HCT116 (cell line): ENCODE data around the gene FRY. TPM values are rescaled to one million over a fixed set of nuclear protein-coding genes. Genes with fewer than 3 reads are reported as not detected.

Experiments
- ATAC-seq: fragments of 200-7000 bp; cut with Tn5 transposase; 2 replicates; pipeline ENCODE4 v1.9.1; 2020; ENCODE audit warnings: mild to moderate bottlenecking, moderate library complexity
- BruUV-seq: library from RNA; stranded (reverse); fragments of 400-500 nt; replicated peaks from 2 replicates; lab custom pipeline; 2021; lab: Mats Ljungman, UMichigan
- CTCF ChIA-PET: fragments of 300-600 bp; sonication (Branson Sonifier 250); formaldehyde crosslinking; loops from one replicate; lab custom pipeline; 2021; ENCODE audit warnings: antibody characterized with exemption; lab: Charles Lee
- POLR2A ChIA-PET: fragments of 300-600, 350-600 bp; sonication (Branson Sonifier 250); formaldehyde crosslinking; loops from one replicate; lab custom pipeline; 2021; ENCODE audit warnings: antibody characterized with exemption; lab: Charles Lee
- RAD21 ChIA-PET, 2 experiments: fragments of 300-600 bp; sonication (Branson Sonifier 250); formaldehyde crosslinking; loops; one replicate each; lab custom pipeline; 2023; ENCODE audit warnings: low total read pairs in 2 of 2; ENCODE audit not compliant: uncharacterized antibody in 2 of 2, unreplicated experiment in 2 of 2, low non-redundant PET in 1 of 2; lab: Charles Lee
- DNase-seq: peaks from one replicate; pipeline ENCODE4 v3.0.0-alpha.2; 2010; ENCODE audit warnings: low read depth, low spot score
- H2AFZ ChIP-seq: fragments of 200-600 bp; shearing (Covaris generic), sonication (generic); 2 replicates; pipeline ENCODE4 v1.6.1; 2017; ENCODE audit warnings: low read depth, mixed run types, mixed read lengths, antibody characterized with exemption, low read length; ENCODE audit not compliant: poor library complexity, severe bottlenecking
- H3K27ac ChIP-seq: 2 replicates; pipeline ENCODE4 v1.5.1; 2012; ENCODE audit warnings: low read depth, low read length
- H3K27me3 ChIP-seq: fragments of 200-600 bp; sonication (generic); 2 replicates; pipeline ENCODE4 v1.6.1; 2016; ENCODE audit warnings: mixed run types, low read length, mixed read lengths; ENCODE audit not compliant: insufficient read depth
- H3K36me3 ChIP-seq, 2 experiments: fragments of 200-500 bp in 1 of 2; fragments of 200-600 bp in 1 of 2; sonication (Bioruptor generic) in 1 of 2; sonication (generic) in 1 of 2; 2 replicates each; pipeline versions ENCODE4 v1.5.1 to v1.6.1; 2014 to 2016; ENCODE audit warnings: low read length in 2 of 2, inconsistent platforms in 1 of 2, mixed read lengths in 1 of 2, mixed run types in 1 of 2; ENCODE audit not compliant: insufficient read depth in 2 of 2, control insufficient read depth in 1 of 2
- H3K4me1 ChIP-seq, 2 experiments: fragments of 200-600 bp in 1 of 2; sonication (generic) in 1 of 2; 2 replicates each; pipeline versions ENCODE4 v1.5.1 to v1.6.1; 2012 to 2017; ENCODE audit warnings: low read length in 2 of 2, inconsistent platforms in 1 of 2, mild to moderate bottlenecking in 1 of 2, mixed read lengths in 1 of 2, mixed run types in 1 of 2, moderate library complexity in 1 of 2; ENCODE audit not compliant: insufficient read depth in 2 of 2, control insufficient read depth in 1 of 2
- H3K4me2 ChIP-seq: fragments of 200-600 bp; sonication (generic); 2 replicates; pipeline ENCODE4 v1.6.1; 2017; ENCODE audit warnings: mixed run types, low read length, mixed read lengths
- H3K4me3 ChIP-seq, 2 experiments: fragments of 200-600 bp in 1 of 2; sonication (generic) in 1 of 2; replicated peaks in 1 of 2; 2 replicates each; pipeline ENCODE4 v1.5.1; 2011 to 2016; ENCODE audit warnings: low read length in 2 of 2, control low read depth in 1 of 2, low read depth in 1 of 2, mild to moderate bottlenecking in 1 of 2, mixed read lengths in 1 of 2, mixed run types in 1 of 2
- H3K79me2 ChIP-seq: fragments of 200-600 bp; sonication (generic); 2 replicates; pipeline ENCODE4 v1.6.1; 2017; ENCODE audit warnings: mild to moderate bottlenecking, mixed run types, low read length, moderate library complexity, mixed read lengths; ENCODE audit not compliant: insufficient read depth
- H3K9ac ChIP-seq: fragments of 200-600 bp; sonication (generic); 2 replicates; pipeline ENCODE4 v1.6.1; 2016; ENCODE audit warnings: low read length, mixed read lengths
- H3K9me2 ChIP-seq: fragments of 200-600 bp; sonication (generic), shearing (Covaris generic); 2 replicates; pipeline ENCODE4 v1.6.1; 2017; ENCODE audit warnings: mixed run types, mild to moderate bottlenecking, moderate library complexity; ENCODE audit not compliant: insufficient read depth
- H3K9me3 ChIP-seq, 2 experiments: fragments of 200-500 bp in 1 of 2; fragments of 200-600 bp in 1 of 2; sonication (Bioruptor generic) in 1 of 2; sonication (generic) in 1 of 2; 2 replicates each; pipeline ENCODE4 v1.6.1; 2014 to 2017; ENCODE audit warnings: low read length in 2 of 2, mixed read lengths in 2 of 2, inconsistent platforms in 1 of 2, low read depth in 1 of 2, mild to moderate bottlenecking in 1 of 2, mixed run types in 1 of 2, moderate library complexity in 1 of 2; ENCODE audit not compliant: control insufficient read depth in 1 of 2, insufficient read depth in 1 of 2
- H4K20me1 ChIP-seq: fragments of 200-600 bp; sonication (generic), shearing (Covaris generic); 2 replicates; pipeline ENCODE4 v1.6.1; 2017; ENCODE audit warnings: mixed run types, mild to moderate bottlenecking, moderate library complexity; ENCODE audit not compliant: insufficient read depth
- ATF3 ChIP-seq: IDR thresholded peaks from 2 replicates; pipeline ENCODE4 v1.6.1; 2012
- CTCF ChIP-seq, 3 experiments: fragments of 200-600 bp in 1 of 3; sonication (generic) in 1 of 3; IDR thresholded peaks in 2 of 3; conservative IDR thresholded peaks in 1 of 3; 2 replicates each; pipeline ENCODE4 v1.5.1; 2012 to 2017; ENCODE audit warnings: low read depth in 2 of 3, low read length in 2 of 3, antibody characterized with exemption in 1 of 3, borderline replicate concordance in 1 of 3, control low read depth in 1 of 3, mild to moderate bottlenecking in 1 of 3, mixed read lengths in 1 of 3, mixed run types in 1 of 3, moderate library complexity in 1 of 3; ENCODE audit not compliant: insufficient read depth in 1 of 3
- EZH2phosphoT487 ChIP-seq: fragments of 200-600 bp; IDR thresholded peaks from 2 replicates; pipeline ENCODE4 v1.6.1; 2018; ENCODE audit warnings: antibody characterized with exemption, borderline replicate concordance
- FOSL1 ChIP-seq: IDR thresholded peaks from 2 replicates; pipeline ENCODE4 v1.6.1; 2012; ENCODE audit warnings: low read depth
- JUND ChIP-seq: IDR thresholded peaks from 2 replicates; pipeline ENCODE4 v1.6.1; 2012
- POLR2A ChIP-seq: IDR thresholded peaks from 2 replicates; pipeline ENCODE4 v1.7.0; 2011; ENCODE audit warnings: borderline replicate concordance; ENCODE audit not compliant: insufficient read depth, insufficient read length; ENCODE audit errors: extremely low read depth
- REST ChIP-seq: IDR thresholded peaks from 2 replicates; pipeline ENCODE4 v1.6.1; 2012; ENCODE audit warnings: low read depth
- intact Hi-C: fragments of 100-400 bp; cut with micrococcal nuclease; formaldehyde crosslinking; loops from 2 replicates; pipeline ENCODE4 v1.10.0; 2022
- total RNA-seq: library from RNA; stranded (reverse); gene quantifications from one replicate; pipeline ENCODE4 v1.2.1, GENCODE V29; 2021; ENCODE audit not compliant: unreplicated experiment

The FRY gene
- total RNA-seq, 1 experiment from 2014 or later, result 1.4 TPM

DNA sequence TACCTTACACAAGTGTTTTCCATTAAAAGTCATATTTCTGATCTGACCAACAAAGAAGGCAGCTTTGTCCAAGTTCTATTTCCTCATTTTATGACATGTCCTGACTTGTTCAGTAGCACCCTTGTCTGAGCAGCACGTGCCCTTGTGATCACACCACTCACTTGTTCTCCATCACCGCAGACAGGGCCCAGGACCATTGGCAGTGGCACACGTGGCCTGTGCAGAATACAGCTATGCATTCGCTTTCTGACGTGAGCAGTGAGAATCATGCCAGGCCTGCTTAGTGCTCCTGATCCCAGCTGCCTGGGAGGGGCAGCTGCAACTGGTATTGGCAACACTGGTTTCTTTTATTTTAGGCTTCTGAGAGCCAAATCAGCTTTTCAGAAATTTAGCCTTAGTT lies 134.2 kb downstream of the FRY start:
- Histone ChIP-seq H3K79me2 (no peaks in the 10 kb centered on the region), H3K4me2 (no peak overlapping the region), H2AFZ (no peak overlapping the region), H3K27ac (no peak overlapping the region), H3K9me3 (no peaks in the 10 kb centered on the region), H3K9me2 (no peaks in the 10 kb centered on the region), H4K20me1 (no peaks in the 10 kb centered on the region), H3K9ac (no peak overlapping the region), H3K4me1 (peaks cover 0 to 4% of the 10 kb centered on the region in 2 experiments; a peak in 1 of 4 replicates), H3K27me3 (no peaks in the 10 kb centered on the region), H3K4me3 (no peak overlapping the region), H3K36me3 (no peaks in the 10 kb centered on the region)
- POLR2A ChIA-PET, result no interaction called here
- DNase-seq, result no peak
- intact Hi-C loops, result no loop called here
- no TSS peak for BruUV-seq
- no peak for ATAC-seq
- CTCF ChIA-PET, result interaction anchor here (0.6 to 2.8 kb wide), 5 partner anchors 12 to 503 kb away, joined by 3 to 38 read pairs (median 11); no protein-coding TSS in a partner anchor
- RAD21 ChIA-PET, result interaction anchor here in 1 of 2 experiments (1.9 kb wide), 1 partner anchor 256 kb away, joined by 4 read pairs; no protein-coding TSS in a partner anchor
- TF ChIP-seq JUND (no peak), CTCF (IDR thresholded peaks at IDR 0.05 in 2 of 3, conservative IDR thresholded peaks at IDR 0.05 in 1 of 3; ENCODE audit: borderline replicate concordance in 1 of 3, insufficient read depth in 1 of 3, low read depth in 2 of 3, low read length in 2 of 3) (no peak), FOSL1 (no peak), ATF3 (no peak), REST (no peak), EZH2phosphoT487 (no peak), POLR2A (no peak)
